OCI-LY7 (cell line): ENCODE measurements around the gene MEAF6. TPM values are rescaled to one million over a fixed set of nuclear protein-coding genes. Genes with fewer than 3 reads are reported as not detected.

Source experiments
- BruUV-seq: library from RNA; stranded (reverse); fragments of 400-500 nt; replicated peaks from 2 replicates; lab custom pipeline; 2021; lab: Mats Ljungman, UMichigan
- CTCF ChIA-PET: fragments of 300-600 bp; sonication (Branson Sonifier 250); formaldehyde crosslinking; loops from one replicate; lab custom pipeline; 2022; ENCODE audit warnings: antibody characterized with exemption; ENCODE audit not compliant: unreplicated experiment; lab: Charles Lee
- POLR2A ChIA-PET: fragments of 300-600 bp; sonication (Branson Sonifier 250); formaldehyde crosslinking; loops from one replicate; lab custom pipeline; 2022; ENCODE audit warnings: antibody characterized with exemption; lab: Charles Lee
- DNase-seq: peaks from one replicate; pipeline ENCODE4 v3.0.0-alpha.2; 2015; ENCODE audit warnings: low spot score
- H2AFZ ChIP-seq: fragments of 200-600 bp; sonication (generic), shearing (Covaris generic); 2 replicates; pipeline ENCODE4 v1.6.1; 2014; ENCODE audit warnings: mild to moderate bottlenecking, antibody characterized with exemption, low read length, moderate library complexity
- H3K27ac ChIP-seq: fragments of 200-600 bp; sonication (generic); 2 replicates; pipeline ENCODE4 v1.5.1; 2014; ENCODE audit warnings: mixed run types, low read depth, mild to moderate bottlenecking, moderate library complexity, low read length, inconsistent platforms; ENCODE audit not compliant: poor library complexity, severe bottlenecking
- H3K36me3 ChIP-seq: fragments of 200-600 bp; sonication (generic); 2 replicates; pipeline ENCODE4 v1.6.1; 2014; ENCODE audit warnings: mild to moderate bottlenecking, antibody characterized with exemption, low read length, moderate library complexity, mixed read lengths; ENCODE audit not compliant: insufficient read depth
- H3K4me1 ChIP-seq: fragments of 200-600 bp; sonication (generic); 2 replicates; pipeline ENCODE4 v1.5.1; 2014; ENCODE audit warnings: mild to moderate bottlenecking, low read length; ENCODE audit not compliant: insufficient read depth, poor library complexity, severe bottlenecking
- H3K4me2 ChIP-seq: fragments of 200-600 bp; sonication (generic); 2 replicates; pipeline ENCODE4 v1.6.1; 2014; ENCODE audit warnings: mild to moderate bottlenecking, low read length
- H3K4me3 ChIP-seq: fragments of 200-600 bp; sonication (generic); 2 replicates; pipeline ENCODE4 v1.5.1; 2014; ENCODE audit warnings: mild to moderate bottlenecking, low read depth, low read length; ENCODE audit not compliant: poor library complexity, severe bottlenecking
- H3K79me2 ChIP-seq: fragments of 200-600 bp; sonication (generic); 2 replicates; pipeline ENCODE4 v1.6.1; 2016; ENCODE audit warnings: low read depth, mild to moderate bottlenecking, low read length, moderate library complexity, mixed read lengths; ENCODE audit not compliant: insufficient read depth
- H3K9me2 ChIP-seq: fragments of 200-600 bp; sonication (generic); 2 replicates; pipeline ENCODE4 v1.6.1; 2016; ENCODE audit warnings: mild to moderate bottlenecking, low read length, mixed read lengths; ENCODE audit not compliant: insufficient read depth
- H3K9me3 ChIP-seq: fragments of 200-600 bp; sonication (generic); 2 replicates; pipeline ENCODE4 v1.6.1; 2014; ENCODE audit warnings: mild to moderate bottlenecking, mixed run types, low read length, mixed read lengths
- H4K20me1 ChIP-seq: fragments of 200-600 bp; sonication (generic); 2 replicates; pipeline ENCODE4 v1.6.1; 2014; ENCODE audit warnings: mild to moderate bottlenecking, antibody characterized with exemption, low read length, moderate library complexity, mixed read lengths; ENCODE audit not compliant: insufficient read depth
- CTCF ChIP-seq: fragments of 200-600 bp; sonication (generic); conservative IDR thresholded peaks from 2 replicates; pipeline ENCODE4 v1.5.1; 2014; ENCODE audit warnings: mild to moderate bottlenecking, antibody characterized with exemption, low read length, moderate library complexity, mixed read lengths
- EZH2phosphoT487 ChIP-seq: fragments of 200-600 bp; sonication (generic); IDR thresholded peaks from 2 replicates; pipeline ENCODE4 v1.6.1; 2018; ENCODE audit warnings: low read depth, borderline replicate concordance, mild to moderate bottlenecking, mixed run types, antibody characterized with exemption, low read length, moderate library complexity, mixed read lengths
- intact Hi-C: fragments of 100-400 bp; cut with micrococcal nuclease; formaldehyde crosslinking; loops from one replicate; pipeline ENCODE4 v1.10.0; 2022; ENCODE audit not compliant: unreplicated experiment
- microRNA-seq: library from miRNA; unstranded; fragments of <30 nt; microRNA quantifications from one replicate; pipeline ENCODE4 v1.2.0, GENCODE V29; 2022; ENCODE audit warnings: borderline replicate concordance
- small RNA-seq: library from RNA; depleted of rRNA; stranded (forward); fragments of <200 nt; gene quantifications from one replicate; pipeline ENCODE3, GENCODE V24; 2014
- total RNA-seq, 2 experiments: library from RNA; depleted of rRNA in 1 of 2; stranded (reverse); fragments of >200 nt in 1 of 2; shearing (Covaris generic) in 1 of 2; gene quantifications; 2 replicates each; pipeline ENCODE4 v1.2.3, GENCODE V29; 2014 to 2022

The MEAF6 gene
- total RNA-seq, 2 experiments from 2014 or later, result 69.8 to 74.3 TPM

GRCh38 chr1:37442644-37443043 lies 71.9 kb downstream of the MEAF6 start:
- Histone ChIP-seq H3K9me2 (no peaks in the 10 kb centered on the region), H3K36me3 (no peaks in the 10 kb centered on the region), H2AFZ (no peak overlapping the region), H3K27ac (no peak overlapping the region), H4K20me1 (no peaks in the 10 kb centered on the region), H3K4me3 (no peak overlapping the region), H3K79me2 (no peaks in the 10 kb centered on the region), H3K4me2 (no peak overlapping the region), H3K4me1 (no peaks in the 10 kb centered on the region), H3K9me3 (no peaks in the 10 kb centered on the region)
- no TSS peak for BruUV-seq
- ChIA-PET CTCF (no interaction called here), POLR2A (no interaction called here)
- no peak for TF ChIP-seq EZH2phosphoT487
- no peak for TF ChIP-seq CTCF
- DNase-seq, result no peak
- intact Hi-C loops, result no loop called here

Small RNAs within 50 kb of the gene (microRNA-seq; reads per million reads assigned to microRNA genes)
- not detected for gene MIR5581
- 2.3 reads per million for gene MIR6732

Small RNAs within 50 kb of the gene (small RNA-seq; reads per million reads assigned to genes)
- not detected for gene AL034379.1
- gene MIR5581, result not detected

Other genes starting within 250 kb of the MEAF6 start
- 11.2 and 20.7 TPM in 2 replicates for gene ZC3H12A, start 40.2 kb downstream of the MEAF6 start, total RNA-seq (2014; rRNA removed; shearing (Covaris generic))
- 9.8 and 11.5 TPM in 2 replicates for gene ZC3H12A, start 40.2 kb downstream of the MEAF6 start, total RNA-seq (2022)
- 14.7 and 19.2 TPM in 2 replicates for gene SNIP1, start 39.5 kb upstream of the MEAF6 start, total RNA-seq (2014; rRNA removed; shearing (Covaris generic))
- gene SNIP1, start 39.5 kb upstream of the MEAF6 start, total RNA-seq (2022), result 24.2 and 24.7 TPM in 2 replicates
- gene DNALI1, start 42.2 kb upstream of the MEAF6 start, total RNA-seq (2014; rRNA removed; shearing (Covaris generic)), result not detected in 2 replicates
- gene DNALI1, start 42.2 kb upstream of the MEAF6 start, total RNA-seq (2022), result not detected in 2 replicates
- 107 and 112 TPM in 2 replicates for gene GNL2, start 81.2 kb upstream of the MEAF6 start, total RNA-seq (2014; rRNA removed; shearing (Covaris generic))
- 66.8 and 72.1 TPM in 2 replicates for gene GNL2, start 81.2 kb upstream of the MEAF6 start, total RNA-seq (2022)
- gene RSPO1, start 120.1 kb upstream of the MEAF6 start, total RNA-seq (2014; rRNA removed; shearing (Covaris generic)), result not detected in 2 replicates
- not detected in 2 replicates for gene RSPO1, start 120.1 kb upstream of the MEAF6 start, total RNA-seq (2022)
- gene CDCA8, start 177.8 kb upstream of the MEAF6 start, total RNA-seq (2014; rRNA removed; shearing (Covaris generic)), result 55.2 and 60.0 TPM in 2 replicates
- gene CDCA8, start 177.8 kb upstream of the MEAF6 start, total RNA-seq (2022), result 111 and 126 TPM in 2 replicates